NCI-H146 treated with DMSO at 0.1 percent for 48 hours (cell line): ENCODE results near the gene ZNF561.
"Not testable (repeated sequence)": the region's sequence is repeated elsewhere in the genome, so short reads cannot be mapped to it uniquely, and the experiment has no call there.

Experiments used
- DNase-seq: peaks from one replicate; lab custom pipeline; 2025; ENCODE audit not compliant: unreplicated experiment; lab: John Stamatoyannopoulos, UW

Gene ZNF561

GRCh38 chr19:9582081-9582725, 38.8 kb downstream of the ZNF561 start:
- not testable (repeated sequence) for DNase-seq

DNA sequence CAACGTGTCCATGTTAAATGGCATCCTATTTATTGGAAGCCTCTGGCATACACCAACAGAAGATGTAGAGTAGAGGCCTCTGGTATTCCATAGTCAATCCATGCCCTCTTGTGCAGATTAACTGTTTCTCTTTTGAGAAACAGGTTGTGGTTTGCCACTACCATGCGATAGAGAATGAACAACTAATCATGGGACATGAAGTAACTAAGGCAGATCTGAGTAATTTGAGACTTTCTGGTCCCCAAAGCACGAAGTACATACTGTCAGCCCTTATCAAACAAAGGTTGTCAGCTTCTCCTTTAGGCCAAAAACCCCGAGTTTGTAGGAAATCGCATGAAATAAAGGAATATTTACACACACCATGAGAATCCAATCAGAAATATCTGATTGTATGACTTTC, 40.3 kb downstream of the ZNF561 start:
- no peak for DNase-seq

GRCh38 chr19:9570255-9570654, 50.8 kb downstream of the ZNF561 start:
- no peak for DNase-seq

DNA sequence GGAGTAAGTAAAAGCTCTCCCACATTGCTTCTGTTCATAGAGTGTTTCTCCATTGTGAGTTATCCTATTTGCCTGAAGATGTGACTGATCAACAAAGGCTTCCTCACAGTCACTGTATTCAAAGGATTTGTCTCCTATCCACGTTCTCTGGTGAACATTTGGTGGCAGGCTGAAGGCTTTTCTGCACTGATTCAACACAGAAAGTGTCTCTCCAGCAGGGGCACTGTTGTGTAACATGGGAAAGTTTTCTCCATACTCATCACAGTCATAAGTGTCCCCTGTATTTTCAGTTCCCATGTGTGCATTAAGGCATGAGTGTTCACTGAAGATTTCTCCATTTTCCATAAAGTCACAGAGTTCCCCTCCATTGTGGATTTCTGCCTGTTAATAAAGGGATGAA, 54.3 kb downstream of the ZNF561 start:
- DNase-seq = no peak

- no peak for DNase-seq
Measured at GRCh38 chr19:9565900-9566705, 54.9 kb downstream of the ZNF561 start.
